ENCODE measurements around the gene NAP1L5.

Gene NAP1L5

DNA sequence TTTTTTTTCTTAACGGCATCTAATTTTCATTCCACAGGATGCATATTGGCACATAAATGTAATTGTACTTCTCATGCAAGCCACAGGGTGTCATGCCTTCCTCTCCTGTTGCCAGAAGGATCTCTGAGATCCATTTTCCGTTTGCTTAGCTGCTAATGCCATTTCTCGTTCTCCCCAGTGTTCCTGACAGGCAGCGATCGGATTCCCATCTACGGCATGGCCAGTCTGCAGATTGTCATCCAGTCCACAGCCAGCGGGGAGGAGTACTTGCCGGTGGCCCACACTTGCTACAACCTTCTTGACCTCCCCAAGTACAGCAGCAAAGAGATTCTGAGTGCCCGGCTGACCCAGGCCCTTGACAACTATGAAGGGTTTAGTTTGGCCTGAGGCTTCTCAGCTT is 8.9 kb upstream of the NAP1L5 start:
- Histone ChIP-seq H3K9ac (ENCODE audit: low read length) (no peak overlapping the region), H3K9me3 (ENCODE audit: insufficient read depth, low read length) (no peaks in the 10 kb centered on the region), H3K27ac (ENCODE audit: low read length) (no peak overlapping the region), H3K79me2 (ENCODE audit: low read length) (no peaks in the 10 kb centered on the region), H3K4me1 (ENCODE audit: low read length) (peaks cover 33% of the 10 kb centered on the region), H3K4me3 (ENCODE audit: low read length) (peak overlapping the region; percentile 28; the same call in 1 of the 2 replicates), H4K20me1 (ENCODE audit: insufficient read depth, low read length) (no peaks in the 10 kb centered on the region), H3K36me3 (replicated peaks; ENCODE audit: low read depth, low read length) (no peaks in the 10 kb centered on the region), H2AFZ (ENCODE audit: low read depth, low read length) (0 out of 2 replicates have a peak overlapping the region, but pooled peaks have one; percentile 63), H3K4me2 (ENCODE audit: low read length) (peak overlapping the region; percentile 68), H3K27me3 (ENCODE audit: low read depth, low read length) (peaks cover 3% of the 10 kb centered on the region; the same call in 1 of the 2 replicates)
- no peak for TF ChIP-seq EZH2phosphoT487 (IDR thresholded peaks at IDR 0.05; ENCODE audit: low read depth)
- TF ChIP-seq, protein P1, sequence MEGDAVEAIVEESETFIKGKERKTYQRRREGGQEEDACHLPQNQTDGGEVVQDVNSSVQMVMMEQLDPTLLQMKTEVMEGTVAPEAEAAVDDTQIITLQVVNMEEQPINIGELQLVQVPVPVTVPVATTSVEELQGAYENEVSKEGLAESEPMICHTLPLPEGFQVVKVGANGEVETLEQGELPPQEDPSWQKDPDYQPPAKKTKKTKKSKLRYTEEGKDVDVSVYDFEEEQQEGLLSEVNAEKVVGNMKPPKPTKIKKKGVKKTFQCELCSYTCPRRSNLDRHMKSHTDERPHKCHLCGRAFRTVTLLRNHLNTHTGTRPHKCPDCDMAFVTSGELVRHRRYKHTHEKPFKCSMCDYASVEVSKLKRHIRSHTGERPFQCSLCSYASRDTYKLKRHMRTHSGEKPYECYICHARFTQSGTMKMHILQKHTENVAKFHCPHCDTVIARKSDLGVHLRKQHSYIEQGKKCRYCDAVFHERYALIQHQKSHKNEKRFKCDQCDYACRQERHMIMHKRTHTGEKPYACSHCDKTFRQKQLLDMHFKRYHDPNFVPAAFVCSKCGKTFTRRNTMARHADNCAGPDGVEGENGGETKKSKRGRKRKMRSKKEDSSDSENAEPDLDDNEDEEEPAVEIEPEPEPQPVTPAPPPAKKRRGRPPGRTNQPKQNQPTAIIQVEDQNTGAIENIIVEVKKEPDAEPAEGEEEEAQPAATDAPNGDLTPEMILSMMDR (IDR thresholded peaks at IDR 0.05; ENCODE audit: low read depth, low read length), result peak; percentile 74

GRCh38 chr4:88705805-88706492 is 8.3 kb upstream of the NAP1L5 start:
- Histone ChIP-seq H2AFZ (ENCODE audit: low read depth, low read length) (no peak overlapping the region), H3K4me2 (ENCODE audit: low read length) (peak overlapping the region; percentile 68; the same call in 1 of the 2 replicates), H3K27me3 (ENCODE audit: low read depth, low read length) (peaks cover 3% of the 10 kb centered on the region; the same call in 1 of the 2 replicates), H3K27ac (ENCODE audit: low read length) (no peak overlapping the region), H3K9ac (ENCODE audit: low read length) (no peak overlapping the region), H3K4me3 (ENCODE audit: low read length) (no peak overlapping the region), H3K79me2 (ENCODE audit: low read length) (no peaks in the 10 kb centered on the region), H3K36me3 (replicated peaks; ENCODE audit: low read depth, low read length) (no peaks in the 10 kb centered on the region), H3K4me1 (ENCODE audit: low read length) (peaks cover 34% of the 10 kb centered on the region), H4K20me1 (ENCODE audit: insufficient read depth, low read length) (no peaks in the 10 kb centered on the region), H3K9me3 (ENCODE audit: insufficient read depth, low read length) (no peaks in the 10 kb centered on the region)
- no peak for TF ChIP-seq EZH2phosphoT487 (IDR thresholded peaks at IDR 0.05; ENCODE audit: low read depth)
- TF ChIP-seq, protein P1 (IDR thresholded peaks at IDR 0.05; ENCODE audit: low read depth, low read length), result no peak

DNA sequence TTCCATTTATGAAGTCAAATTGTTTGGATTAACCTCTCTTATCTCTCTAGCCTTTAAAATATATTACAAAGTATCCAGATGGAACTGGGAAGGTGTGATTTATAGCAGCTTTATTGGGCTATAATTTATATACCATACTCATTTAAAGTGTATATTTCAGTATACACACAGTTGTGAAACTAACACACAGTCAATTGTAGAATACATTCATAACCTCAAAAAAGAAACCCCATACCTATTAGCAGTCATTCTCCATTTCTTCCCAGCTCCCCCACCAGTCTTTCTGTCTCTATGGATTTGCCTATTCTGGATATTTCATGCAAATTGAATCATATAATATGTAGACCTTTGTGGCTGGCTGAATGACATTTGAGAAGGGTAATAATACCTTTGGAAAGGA is 7.6 kb upstream of the NAP1L5 start:
- H3K27ac ChIP-seq (ENCODE audit: low read length), result no peak overlapping the region
- no peak overlapping the region for H2AFZ ChIP-seq (ENCODE audit: low read depth, low read length)
- TF ChIP-seq EZH2phosphoT487 (IDR thresholded peaks at IDR 0.05; ENCODE audit: low read depth), result no peak
- no peaks in the 10 kb centered on the region for H3K9me3 ChIP-seq (ENCODE audit: insufficient read depth, low read length)
- H3K27me3 ChIP-seq (ENCODE audit: low read depth, low read length), result peaks cover 3% of the 10 kb centered on the region; the same call in 1 of the 2 replicates
- H3K4me1 ChIP-seq (ENCODE audit: low read length), result peaks cover 34% of the 10 kb centered on the region
- H4K20me1 ChIP-seq (ENCODE audit: insufficient read depth, low read length), result no peaks in the 10 kb centered on the region
- no peak overlapping the region for H3K9ac ChIP-seq (ENCODE audit: low read length)
- H3K79me2 ChIP-seq (ENCODE audit: low read length), result no peaks in the 10 kb centered on the region
- no peak overlapping the region for H3K4me3 ChIP-seq (ENCODE audit: low read length)
- no peaks in the 10 kb centered on the region for H3K36me3 ChIP-seq (replicated peaks; ENCODE audit: low read depth, low read length)
- H3K4me2 ChIP-seq (ENCODE audit: low read length), result no peak overlapping the region

DNA sequence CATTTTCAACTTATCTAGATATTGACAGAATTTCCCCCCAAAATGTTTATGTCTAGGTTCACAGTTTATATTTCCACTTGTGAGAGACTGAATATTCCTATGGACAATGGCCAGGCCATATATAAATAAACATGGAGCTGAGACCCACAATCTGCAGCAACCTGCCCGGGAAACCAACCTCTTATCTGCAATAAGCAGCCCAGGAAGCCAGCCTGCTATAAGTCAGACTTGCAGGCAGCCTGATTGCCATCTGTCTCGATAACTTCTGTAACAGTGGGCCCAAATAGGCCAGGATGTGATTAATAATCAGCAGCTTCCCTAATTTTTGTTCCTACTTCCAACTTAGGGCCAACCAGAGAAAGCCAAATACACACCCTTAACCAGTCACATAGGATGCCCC is 5.2 kb upstream of the NAP1L5 start:
- Histone ChIP-seq H3K27ac (ENCODE audit: low read length) (no peak overlapping the region), H3K36me3 (replicated peaks; ENCODE audit: low read depth, low read length) (no peaks in the 10 kb centered on the region), H4K20me1 (ENCODE audit: insufficient read depth, low read length) (no peaks in the 10 kb centered on the region), H3K79me2 (ENCODE audit: low read length) (no peaks in the 10 kb centered on the region), H3K9me3 (ENCODE audit: insufficient read depth, low read length) (no peaks in the 10 kb centered on the region), H3K9ac (ENCODE audit: low read length) (no peak overlapping the region), H3K4me3 (ENCODE audit: low read length) (no peak overlapping the region), H3K4me2 (ENCODE audit: low read length) (no peak overlapping the region), H3K27me3 (ENCODE audit: low read depth, low read length) (no peaks in the 10 kb centered on the region), H2AFZ (ENCODE audit: low read depth, low read length) (no peak overlapping the region), H3K4me1 (ENCODE audit: low read length) (peaks cover 32% of the 10 kb centered on the region)
- no peak for TF ChIP-seq EZH2phosphoT487 (IDR thresholded peaks at IDR 0.05; ENCODE audit: low read depth)
- TF ChIP-seq, protein P1 (IDR thresholded peaks at IDR 0.05; ENCODE audit: low read depth, low read length), result no peak

All from OCI-LY3 (cell line).